H1 (cell line): Measurements from ENCODE around the gene CCL23. TPM values are rescaled to one million over a fixed set of nuclear protein-coding genes. Genes with fewer than 3 reads are reported as not detected.

ENCODE experiments used
- CTCF ChIA-PET: fragments of 300-600 bp; sonication (Branson Sonifier 250); formaldehyde crosslinking; loops from one replicate; lab custom pipeline; 2021; ENCODE audit not compliant: partially characterized antibody; lab: Charles Lee
- POLR2A ChIA-PET: fragments of 300-600 bp; sonication (Branson Sonifier 250); formaldehyde crosslinking; loops from one replicate; lab custom pipeline; 2021; ENCODE audit warnings: inconsistent platforms; ENCODE audit not compliant: partially characterized antibody; lab: Charles Lee
- DNase-seq, 2 experiments: peaks; one replicate each; pipeline versions ENCODE4 v3.0.0 to v3.0.0-alpha.2; 2010 to 2022; ENCODE audit warnings: low spot score in 2 of 2, low read depth in 1 of 2, mixed read lengths in 1 of 2
- FAIRE-seq: peaks from 2 replicates; lab custom pipeline; 2011; peaks lifted over from hg19 to GRCh38; lab: Jason Lieb, UNC
- H2AFZ ChIP-seq: 2 replicates; pipeline ENCODE4 v1.8.1; 2012; ENCODE audit warnings: low read length, inconsistent platforms
- H2AK5ac ChIP-seq: 2 replicates; pipeline ENCODE4 v1.6.1; 2013; ENCODE audit warnings: low read depth, low read length
- H2BK120ac ChIP-seq: replicated peaks from 2 replicates; pipeline ENCODE3; 2013; ENCODE audit warnings: low read depth, low read length, inconsistent platforms
- H2BK12ac ChIP-seq: 2 replicates; pipeline ENCODE4 v1.6.1; 2013; ENCODE audit warnings: low read depth, low read length
- H2BK15ac ChIP-seq: 2 replicates; pipeline ENCODE4 v1.6.1; 2013; ENCODE audit warnings: low read length
- H2BK20ac ChIP-seq: 2 replicates; pipeline ENCODE4 v1.6.1; 2013; ENCODE audit warnings: low read length
- H2BK5ac ChIP-seq: 2 replicates; pipeline ENCODE4 v1.6.1; 2013; ENCODE audit warnings: low read depth, low read length
- H3K14ac ChIP-seq: 2 replicates; pipeline ENCODE4 v1.6.1; 2013; ENCODE audit warnings: inconsistent platforms; ENCODE audit not compliant: insufficient read length
- H3K18ac ChIP-seq: 2 replicates; pipeline ENCODE4 v1.6.1; 2013; ENCODE audit warnings: low read length; ENCODE audit errors: extremely low read depth
- H3K23ac ChIP-seq: 2 replicates; pipeline ENCODE4 v1.6.1; 2013; ENCODE audit warnings: inconsistent platforms; ENCODE audit not compliant: insufficient read length
- H3K23me2 ChIP-seq: 2 replicates; pipeline ENCODE4 v1.6.1; 2013; ENCODE audit warnings: low read depth, low read length
- H3K27ac ChIP-seq: 2 replicates; pipeline ENCODE4 v1.6.1; 2011; ENCODE audit warnings: low read depth, low read length, inconsistent platforms
- H3K27me3 ChIP-seq, 4 experiments: replicated peaks in 1 of 4; 1 replicate in 1 of 4; 2 replicates in 3 of 4; pipeline versions ENCODE4 v1.6.1 to v1.8.1; 2011 to 2013; ENCODE audit warnings: low read length in 3 of 4, mild to moderate bottlenecking in 3 of 4, inconsistent platforms in 2 of 4, mixed read lengths in 2 of 4, moderate library complexity in 1 of 4; ENCODE audit not compliant: control insufficient read depth in 3 of 4, insufficient read depth in 3 of 4; ENCODE audit errors: extremely low read depth in 1 of 4
- H3K36me3 ChIP-seq, 4 experiments: 2 replicates each; pipeline versions ENCODE4 v1.6.1 to v1.8.1; 2011 to 2013; ENCODE audit warnings: mild to moderate bottlenecking in 4 of 4, low read length in 3 of 4, moderate library complexity in 2 of 4, control low read depth in 1 of 4, inconsistent platforms in 1 of 4; ENCODE audit not compliant: insufficient read depth in 4 of 4, control insufficient read depth in 2 of 4
- H3K4ac ChIP-seq: replicated peaks from 2 replicates; pipeline ENCODE3; 2013; ENCODE audit warnings: low read length, low read depth, mixed read lengths, inconsistent platforms; ENCODE audit not compliant: insufficient read length
- H3K4me1 ChIP-seq, 4 experiments: replicated peaks in 1 of 4; 1 replicate in 1 of 4; 2 replicates in 3 of 4; pipeline versions ENCODE4 v1.6.1 to v1.8.1; 2011 to 2013; ENCODE audit warnings: low read length in 3 of 4, inconsistent platforms in 2 of 4, mixed read lengths in 1 of 4; ENCODE audit not compliant: insufficient read depth in 4 of 4, control insufficient read depth in 3 of 4
- H3K4me2 ChIP-seq, 2 experiments: 2 replicates each; pipeline versions ENCODE4 v1.6.1 to v1.8.1; 2011 to 2013; ENCODE audit warnings: low read depth in 2 of 2, low read length in 2 of 2, control low read depth in 1 of 2, inconsistent platforms in 1 of 2, mild to moderate bottlenecking in 1 of 2; ENCODE audit not compliant: insufficient read depth in 1 of 2
- H3K4me3 ChIP-seq, 4 experiments: fragments of 200-600, 300-600 bp in 1 of 4; sonication (generic), shearing (Covaris generic), sonication (Bioruptor Twin) in 1 of 4; 2 replicates each; pipeline versions ENCODE4 v1.5.1 to v1.8.1; 2011 to 2016; ENCODE audit warnings: low read length in 4 of 4, low read depth in 3 of 4, control low read depth in 2 of 4, inconsistent platforms in 2 of 4, mild to moderate bottlenecking in 2 of 4, mixed read lengths in 1 of 4, moderate library complexity in 1 of 4; ENCODE audit not compliant: insufficient read depth in 2 of 4; ENCODE audit errors: extremely low read depth in 1 of 4
- H3K56ac ChIP-seq: replicated peaks from 2 replicates; pipeline ENCODE3; 2013; ENCODE audit warnings: low read depth, mild to moderate bottlenecking, mixed read lengths, low read length, inconsistent platforms; ENCODE audit not compliant: insufficient read length
- H3K79me1 ChIP-seq: 2 replicates; pipeline ENCODE4 v1.6.1; 2013; ENCODE audit warnings: low read depth, low read length, control low read depth
- H3K79me2 ChIP-seq, 2 experiments: 2 replicates each; pipeline versions ENCODE4 v1.6.1 to v1.8.1; 2012 to 2013; ENCODE audit warnings: low read length in 2 of 2, mild to moderate bottlenecking in 2 of 2, inconsistent platforms in 1 of 2; ENCODE audit not compliant: insufficient read depth in 2 of 2, control insufficient read depth in 1 of 2
- H3K9ac ChIP-seq, 4 experiments: replicated peaks in 1 of 4; 1 replicate in 1 of 4; 2 replicates in 3 of 4; pipeline versions ENCODE4 v1.6.1 to v1.8.1; 2011 to 2013; ENCODE audit warnings: low read depth in 3 of 4, low read length in 3 of 4, control low read depth in 2 of 4, mild to moderate bottlenecking in 2 of 4, moderate library complexity in 2 of 4, inconsistent platforms in 1 of 4; ENCODE audit errors: extremely low read depth in 1 of 4
- H3K9me3 ChIP-seq, 2 experiments: 2 replicates each; pipeline versions ENCODE4 v1.6.1 to v1.8.1; 2012 to 2013; ENCODE audit warnings: mild to moderate bottlenecking in 2 of 2, moderate library complexity in 2 of 2, control low read depth in 1 of 2, inconsistent platforms in 1 of 2, low read depth in 1 of 2, low read length in 1 of 2, mixed read lengths in 1 of 2; ENCODE audit not compliant: insufficient read depth in 2 of 2
- H4K20me1 ChIP-seq, 2 experiments: replicated peaks in 1 of 2; 2 replicates each; pipeline versions ENCODE3 to v1.8.1; 2011 to 2013; ENCODE audit warnings: inconsistent platforms in 2 of 2, low read length in 2 of 2, mild to moderate bottlenecking in 1 of 2; ENCODE audit not compliant: insufficient read depth in 2 of 2, control insufficient read depth in 1 of 2
- H4K5ac ChIP-seq: 2 replicates; pipeline ENCODE4 v1.6.1; 2013; ENCODE audit warnings: low read length, low read depth, mixed read lengths, inconsistent platforms; ENCODE audit not compliant: insufficient read length
- H4K8ac ChIP-seq: 2 replicates; pipeline ENCODE4 v1.8.0; 2013; ENCODE audit warnings: mild to moderate bottlenecking, moderate library complexity, low read length, inconsistent platforms; ENCODE audit not compliant: insufficient read depth; ENCODE audit errors: extremely low read depth
- H4K91ac ChIP-seq: replicated peaks from 2 replicates; pipeline ENCODE3; 2013; ENCODE audit warnings: low read length, mixed read lengths, inconsistent platforms; ENCODE audit not compliant: insufficient read length
- WGBS, 2 experiments: shearing (Covaris generic) in 1 of 2; methylation state at CpG; one replicate each; pipeline versions ENCODE4 v1.1.6 to v1.1.7; 2013 to 2015; ENCODE audit warnings: low lambda C conversion rate in 2 of 2, mixed read lengths in 2 of 2, inconsistent platforms in 1 of 2, low coverage in 1 of 2, missing lambda C conversion rate in 1 of 2; ENCODE audit not compliant: insufficient replicate concordance in 2 of 2, insufficient coverage in 1 of 2, insufficient read length in 1 of 2; ENCODE audit errors: extremely low coverage in 1 of 2, missing lambda C conversion rate in 1 of 2; 5-methylcytosine and 5-hydroxymethylcytosine counted together
- polyA plus RNA-seq, 7 experiments: library from polyadenylated mRNA; depleted of rRNA in 3 of 7; stranded (reverse) in 5 of 7; unstranded in 2 of 7; fragments of >200 nt in 5 of 7; fragments of 200-250 nt in 2 of 7; gene quantifications; 1 replicate in 5 of 7; 2 replicates in 1 of 7; 4 replicates in 1 of 7; pipeline versions ENCODE4 v1.2.1 to v1.2.3, GENCODE V29; 2011 to 2013; ENCODE audit warnings: missing spikeins in 2 of 7, mixed read lengths in 2 of 7
- total RNA-seq: library from RNA; stranded (reverse); fragmentation: NEBNext Ultra II Directional; extraction: Animal tissue kit (Norgen Biotek cat#: 25700); gene quantifications from 2 replicates; pipeline ENCODE4 v1.2.1, GENCODE V29; 2021

The CCL23 gene
- total and polyA plus RNA-seq, 2 of the 8 experiments (the other 6 are each of a cell fraction or from before 2014, with no cell fraction given) = not detected

- Histone ChIP-seq H3K56ac (no peak overlapping the region), H2AFZ (no peak overlapping the region), H3K4ac (no peak overlapping the region), H2BK15ac (no peak overlapping the region), H3K23me2 (no peaks in the 10 kb centered on the region), H4K91ac (no peak overlapping the region), H3K4me2 (no peak overlapping the region), H3K9me3 (peaks cover 17% of the 10 kb centered on the region in 2 experiments), H2BK120ac (no peak overlapping the region), H3K4me1 (0 out of 7 replicates have a peak, but pooled peaks cover 0 to 2% (median 0%) of the 10 kb centered on the region in 4 experiments), H2BK20ac (no peak overlapping the region), H3K27ac (no peak overlapping the region), H3K79me1 (no peaks in the 10 kb centered on the region), H3K14ac (no peak overlapping the region), H3K79me2 (no peaks in the 10 kb centered on the region), H3K27me3 (no peaks in the 10 kb centered on the region; a peak in 1 of 7 replicates), H2AK5ac (no peak overlapping the region), H4K8ac (no peak overlapping the region), H3K23ac (no peak overlapping the region), H3K4me3 (no peak overlapping the region), H3K18ac (no peak overlapping the region), H2BK5ac (no peak overlapping the region), H3K36me3 (no peaks in the 10 kb centered on the region), H2BK12ac (no peak overlapping the region), H4K20me1 (no peaks in the 10 kb centered on the region), H4K5ac (no peak overlapping the region), H3K9ac (no peak overlapping the region)
- POLR2A ChIA-PET = no interaction called here
- 87% methylated on average over 4 of the region's 4 CpGs; no CpG with 5 or more reads in 1 of the 2 experiments for WGBS, 2 experiments
- CTCF ChIA-PET = interaction anchor here (0.7 to 1.9 kb wide), 3 partner anchors 29 to 57 kb away, joined by 4 to 5 read pairs (median 4); no protein-coding TSS in a partner anchor
- DNase-seq (no peak), FAIRE-seq (no peak)
These were observed 13.1 kb downstream of the CCL23 start for GRCh38 chr17:36004594-36005108.
